ENCODE measurements around the gene SLC22A17. TPM values are rescaled to one million over a fixed set of nuclear protein-coding genes. Genes with fewer than 3 reads are reported as not detected.

SLC22A17 gene
- total and polyA plus RNA-seq, 2 of the 8 experiments (the other 6 are each of a cell fraction or from before 2014, with no cell fraction given): 43.0 to 49.0 TPM

DNA sequence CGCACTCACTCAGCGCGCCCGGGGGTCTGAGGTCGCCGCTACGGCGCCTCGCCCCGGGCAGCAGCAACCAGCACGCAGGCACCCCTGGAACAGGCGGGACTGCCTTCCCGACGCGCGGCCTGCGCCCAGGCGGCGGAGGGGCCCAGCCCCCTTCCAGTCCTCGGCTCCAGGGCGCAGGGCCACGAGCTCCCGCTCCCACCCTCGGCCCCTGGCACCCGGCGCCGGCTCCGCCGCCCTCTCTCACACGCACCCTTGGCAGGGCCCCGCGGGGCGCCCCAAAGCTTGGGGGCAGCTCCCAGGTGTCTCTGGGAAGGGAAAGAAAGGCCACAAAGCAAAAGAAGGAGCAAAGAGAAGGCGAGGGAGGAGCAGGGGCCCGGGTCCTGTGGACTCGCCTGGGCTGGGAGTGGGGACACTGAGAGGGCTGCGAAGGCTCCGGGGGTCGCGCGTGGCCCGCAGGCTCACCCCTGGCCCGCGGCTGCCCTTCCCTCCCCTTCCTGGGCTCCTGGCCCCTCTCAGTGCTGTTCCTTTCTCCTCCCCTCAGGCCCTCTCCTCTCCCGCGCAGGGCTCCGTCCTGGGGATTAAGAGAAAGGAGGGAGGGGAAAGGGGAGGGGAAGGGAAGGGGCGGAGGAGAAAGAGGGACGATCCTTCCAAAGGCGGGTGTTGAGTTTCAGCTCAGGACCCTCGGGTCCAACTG, 13.2 kb upstream of the SLC22A17 start:
- H3K14ac ChIP-seq (ENCODE audit: insufficient read length): no peak overlapping the region
- H2BK12ac ChIP-seq (ENCODE audit: low read depth, low read length): no peak overlapping the region
- H4K91ac ChIP-seq (replicated peaks; ENCODE audit: insufficient read length, low read length): peak overlapping the region; percentile 30
- H3K4me2 ChIP-seq (ENCODE audit: insufficient read depth in 1 of 2, low read depth in 2 of 2, low read length in 2 of 2): peak overlapping the region; percentile 85 to 90
- H4K20me1 ChIP-seq (replicated peaks in 1 of 2; ENCODE audit: control insufficient read depth in 1 of 2, insufficient read depth in 2 of 2, low read length in 2 of 2): peaks cover 8 to 11% of the 10 kb centered on the region in 2 experiments
- ChIA-PET CTCF (ENCODE audit: partially characterized antibody) (interaction anchor here (1.1 to 20.9 kb wide), 5 partner anchors 13 to 119 kb away, joined by 3 to 333 read pairs (median 4); partner anchors contain the start of genes CMTM5 and IL25), POLR2A (ENCODE audit: partially characterized antibody) (interaction anchor here (0.8 to 7.1 kb wide), 20 partner anchors 11 to 266 kb away, joined by 3 to 73 read pairs (median 3); partner anchors contain the start of genes BCL2L2, CMTM5, MYH7 and PABPN1)
- no peak overlapping the region for H2AK5ac ChIP-seq (ENCODE audit: low read depth, low read length)
- DNase-seq (ENCODE audit: low read depth in 1 of 2, low spot score in 2 of 2) (peak in 1 of 2 experiments; percentile 82), FAIRE-seq (no peak)
- peaks cover 21% of the 10 kb centered on the region; the same call in 1 of the 2 replicates for H3K23me2 ChIP-seq (ENCODE audit: low read depth, low read length)
- H2BK120ac ChIP-seq (replicated peaks; ENCODE audit: low read depth, low read length): no peak overlapping the region
- H3K4me1 ChIP-seq (replicated peaks in 1 of 4; ENCODE audit: control insufficient read depth in 3 of 4, insufficient read depth in 4 of 4, low read length in 3 of 4): peaks cover 2 to 22% (median 14%) of the 10 kb centered on the region in 4 experiments; a peak in 6 of 7 replicates
- no peak overlapping the region for H2BK20ac ChIP-seq (ENCODE audit: low read length)
- H4K5ac ChIP-seq (ENCODE audit: insufficient read length, low read depth, low read length): peak overlapping the region; percentile 73
- peak overlapping the region; percentile 89 for H3K18ac ChIP-seq (ENCODE audit: extremely low read depth, low read length)
- peak overlapping the region; percentile 69 to 79 (median 77) for H3K4me3 ChIP-seq (ENCODE audit: extremely low read depth in 1 of 4, insufficient read depth in 2 of 4, low read depth in 3 of 4, low read length in 4 of 4)
- no peaks in the 10 kb centered on the region for H3K79me1 ChIP-seq (ENCODE audit: low read depth, low read length)
- H3K4ac ChIP-seq (replicated peaks; ENCODE audit: insufficient read length, low read depth, low read length): no peak overlapping the region
- 2% methylated on average over 24 of the region's 51 CpGs; no CpG with 5 or more reads in 1 of the 2 experiments for WGBS, 2 experiments (ENCODE audit: extremely low coverage in 1 of 2, insufficient coverage in 1 of 2, insufficient read length in 1 of 2, insufficient replicate concordance in 2 of 2, low coverage in 1 of 2, low lambda C conversion rate in 2 of 2, missing lambda C conversion rate in 1 of 2)
- H3K9ac ChIP-seq (replicated peaks in 1 of 4; ENCODE audit: extremely low read depth in 1 of 4, low read depth in 3 of 4, low read length in 3 of 4): peak overlapping the region in 3 of 4 experiments; percentile 69 to 90 (median 71); a peak in 6 of 7 replicates
- peak overlapping the region; percentile 88 for H4K8ac ChIP-seq (ENCODE audit: extremely low read depth, insufficient read depth, low read length)
- H2BK15ac ChIP-seq (ENCODE audit: low read length): peak overlapping the region; percentile 29; the same call in 1 of the 2 replicates
- H3K9me3 ChIP-seq (ENCODE audit: insufficient read depth in 2 of 2, low read depth in 1 of 2, low read length in 1 of 2): no peaks in the 10 kb centered on the region
- H3K56ac ChIP-seq (replicated peaks; ENCODE audit: insufficient read length, low read depth, low read length): peak overlapping the region; percentile 78
- peak overlapping the region; percentile 85 for H3K27ac ChIP-seq (ENCODE audit: low read depth, low read length)
- no peaks in the 10 kb centered on the region for H3K79me2 ChIP-seq (ENCODE audit: control insufficient read depth in 1 of 2, insufficient read depth in 2 of 2, low read length in 2 of 2)
- H2AFZ ChIP-seq (ENCODE audit: low read length): no peak overlapping the region
- no peak overlapping the region for H3K23ac ChIP-seq (ENCODE audit: insufficient read length)
- peaks cover 0 to 12% (median 10%) of the 10 kb centered on the region in 4 experiments; a peak in 5 of 7 replicates for H3K27me3 ChIP-seq (replicated peaks in 1 of 4; ENCODE audit: control insufficient read depth in 3 of 4, extremely low read depth in 1 of 4, insufficient read depth in 3 of 4, low read length in 3 of 4)
- H2BK5ac ChIP-seq (ENCODE audit: low read depth, low read length): peak overlapping the region; percentile 69; the same call in 1 of the 2 replicates
- H3K36me3 ChIP-seq (ENCODE audit: control insufficient read depth in 2 of 4, insufficient read depth in 4 of 4, low read length in 3 of 4): peaks cover 0 to 5% (median 0%) of the 10 kb centered on the region in 4 experiments; a peak in 2 of 8 replicates
- TF ChIP-seq SAP30 (IDR thresholded peaks at IDR 0.05; ENCODE audit: insufficient read depth, insufficient replicate concordance, low read length) (no peak), CEBPB (IDR thresholded peaks at IDR 0.05; ENCODE audit: low read depth, low read length) (no peak), E2F6 (IDR thresholded peaks at IDR 0.05) (peak; percentile 17; the same call in 1 of the 2 replicates), HDAC2 (IDR thresholded peaks at IDR 0.05; ENCODE audit: borderline replicate concordance in 1 of 2, low read depth in 2 of 2, low read length in 2 of 2) (0 out of 4 replicates have a peak, but pooled peaks of 1 of the 2 experiments have one; percentile 9), PHF8 (conservative IDR thresholded peaks at IDR 0.05; ENCODE audit: low read depth, low read length) (peak; percentile 42; the same call in 1 of the 2 replicates), ZNF274 (IDR thresholded peaks at IDR 0.05; ENCODE audit: borderline replicate concordance, extremely low read depth, low read length) (no peak), SIRT6 (IDR thresholded peaks at IDR 0.05; ENCODE audit: low read length) (no peak), SP2 (IDR thresholded peaks at IDR 0.05; ENCODE audit: low read length) (no peak)
- TF ChIP-seq, protein P1, sequence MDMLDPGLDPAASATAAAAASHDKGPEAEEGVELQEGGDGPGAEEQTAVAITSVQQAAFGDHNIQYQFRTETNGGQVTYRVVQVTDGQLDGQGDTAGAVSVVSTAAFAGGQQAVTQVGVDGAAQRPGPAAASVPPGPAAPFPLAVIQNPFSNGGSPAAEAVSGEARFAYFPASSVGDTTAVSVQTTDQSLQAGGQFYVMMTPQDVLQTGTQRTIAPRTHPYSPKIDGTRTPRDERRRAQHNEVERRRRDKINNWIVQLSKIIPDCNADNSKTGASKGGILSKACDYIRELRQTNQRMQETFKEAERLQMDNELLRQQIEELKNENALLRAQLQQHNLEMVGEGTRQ (IDR thresholded peaks at IDR 0.05; ENCODE audit: low read length): no peak

Data from H1 (cell line).